GM12874 (cell line): Measurements from ENCODE around the gene CCDC178.

Experiments
- TF ChIP-seq, protein P1 (sequence below): IDR thresholded peaks from 2 replicates; pipeline ENCODE4 v1.5.1; 2011; ENCODE audit warnings: low read depth, mild to moderate bottlenecking, control low read depth, low read length, moderate library complexity; ENCODE audit not compliant: insufficient read depth

CCDC178 gene

DNA sequence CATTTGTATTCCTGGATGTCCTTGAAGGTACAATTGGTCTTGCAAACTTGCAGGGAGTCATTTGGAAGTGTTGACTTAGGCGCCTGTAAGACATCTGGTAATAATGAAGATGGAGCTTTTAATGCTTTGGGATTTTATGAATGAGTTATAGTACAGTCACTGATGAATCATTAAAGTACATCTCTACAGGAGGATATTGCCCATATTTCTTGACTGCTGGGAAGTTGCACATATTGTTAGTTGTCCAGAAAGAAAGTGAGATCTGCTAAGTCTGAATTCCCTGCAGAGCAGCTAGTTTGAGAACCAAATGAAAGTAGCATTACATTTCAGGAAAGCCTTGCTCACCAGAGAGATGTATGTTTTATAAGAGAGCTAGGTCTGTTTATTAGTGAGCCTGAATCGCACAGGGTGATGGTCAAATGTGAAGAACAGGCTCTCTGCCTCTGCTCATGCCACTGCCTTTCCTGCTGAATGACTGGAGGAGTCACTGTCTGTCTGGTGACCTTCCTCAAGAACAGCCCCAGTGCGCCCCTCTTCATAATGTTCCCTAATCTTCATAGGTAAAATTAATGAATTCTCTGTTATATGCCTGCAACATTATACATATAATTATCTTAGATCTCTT is 528.7 kb downstream of the CCDC178 start:
- TF ChIP-seq, protein P1, sequence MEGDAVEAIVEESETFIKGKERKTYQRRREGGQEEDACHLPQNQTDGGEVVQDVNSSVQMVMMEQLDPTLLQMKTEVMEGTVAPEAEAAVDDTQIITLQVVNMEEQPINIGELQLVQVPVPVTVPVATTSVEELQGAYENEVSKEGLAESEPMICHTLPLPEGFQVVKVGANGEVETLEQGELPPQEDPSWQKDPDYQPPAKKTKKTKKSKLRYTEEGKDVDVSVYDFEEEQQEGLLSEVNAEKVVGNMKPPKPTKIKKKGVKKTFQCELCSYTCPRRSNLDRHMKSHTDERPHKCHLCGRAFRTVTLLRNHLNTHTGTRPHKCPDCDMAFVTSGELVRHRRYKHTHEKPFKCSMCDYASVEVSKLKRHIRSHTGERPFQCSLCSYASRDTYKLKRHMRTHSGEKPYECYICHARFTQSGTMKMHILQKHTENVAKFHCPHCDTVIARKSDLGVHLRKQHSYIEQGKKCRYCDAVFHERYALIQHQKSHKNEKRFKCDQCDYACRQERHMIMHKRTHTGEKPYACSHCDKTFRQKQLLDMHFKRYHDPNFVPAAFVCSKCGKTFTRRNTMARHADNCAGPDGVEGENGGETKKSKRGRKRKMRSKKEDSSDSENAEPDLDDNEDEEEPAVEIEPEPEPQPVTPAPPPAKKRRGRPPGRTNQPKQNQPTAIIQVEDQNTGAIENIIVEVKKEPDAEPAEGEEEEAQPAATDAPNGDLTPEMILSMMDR = no peak

GRCh38 chr18:32910694-32911296 is 529.7 kb downstream of the CCDC178 start:
- TF ChIP-seq, protein P1 = no peak

DNA sequence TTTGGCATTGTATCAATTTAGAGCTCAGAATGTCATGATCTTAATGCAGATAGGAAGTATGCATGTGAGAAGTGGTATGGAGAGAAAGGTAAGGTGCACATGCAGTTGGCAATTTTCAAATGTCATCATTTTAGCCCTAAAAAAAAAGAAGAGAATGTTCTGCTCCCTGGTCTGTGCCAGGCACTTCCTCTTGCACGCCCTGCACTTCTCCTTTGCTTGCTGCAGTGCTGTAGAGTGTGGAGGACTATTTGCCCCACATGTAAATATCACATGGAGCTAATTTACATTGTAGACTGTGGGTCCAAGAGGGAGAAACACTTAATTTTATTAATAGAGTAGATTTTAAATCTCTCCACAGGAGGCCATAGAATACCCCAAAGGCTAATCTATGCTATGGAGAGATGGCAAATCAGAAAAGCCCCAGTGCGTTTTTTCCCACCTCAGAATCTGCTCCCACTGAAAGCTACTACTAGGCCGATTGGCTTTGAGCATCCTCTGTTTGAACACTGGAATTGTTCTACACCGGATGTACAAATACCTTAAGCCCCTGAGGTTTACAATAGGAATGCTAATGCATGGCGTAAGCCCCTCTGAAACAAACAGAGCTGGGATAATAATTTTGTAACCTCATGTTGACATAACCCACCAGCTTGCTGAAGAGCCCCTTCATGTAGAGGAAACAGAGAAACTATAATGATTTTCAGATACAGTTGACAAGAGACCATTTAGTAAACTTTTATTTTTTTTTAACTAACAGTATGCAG is 530.5 kb downstream of the CCDC178 start:
- TF ChIP-seq, protein P1 = no peak

GRCh38 chr18:32908424-32908805 is 532.1 kb downstream of the CCDC178 start:
- TF ChIP-seq, protein P1 = no peak

GRCh38 chr18:32907648-32908423 is 532.7 kb downstream of the CCDC178 start:
- TF ChIP-seq, protein P1 = no peak

- TF ChIP-seq, protein P1 = no peak
Measured at GRCh38 chr18:32907311-32907585, 533.3 kb downstream of the CCDC178 start.
